ENCODE results near the gene PRPF4.
"Not testable (repeated sequence)": the region's sequence is repeated elsewhere in the genome, so short reads cannot be mapped to it uniquely, and the experiment has no call there.

The PRPF4 gene

DNA sequence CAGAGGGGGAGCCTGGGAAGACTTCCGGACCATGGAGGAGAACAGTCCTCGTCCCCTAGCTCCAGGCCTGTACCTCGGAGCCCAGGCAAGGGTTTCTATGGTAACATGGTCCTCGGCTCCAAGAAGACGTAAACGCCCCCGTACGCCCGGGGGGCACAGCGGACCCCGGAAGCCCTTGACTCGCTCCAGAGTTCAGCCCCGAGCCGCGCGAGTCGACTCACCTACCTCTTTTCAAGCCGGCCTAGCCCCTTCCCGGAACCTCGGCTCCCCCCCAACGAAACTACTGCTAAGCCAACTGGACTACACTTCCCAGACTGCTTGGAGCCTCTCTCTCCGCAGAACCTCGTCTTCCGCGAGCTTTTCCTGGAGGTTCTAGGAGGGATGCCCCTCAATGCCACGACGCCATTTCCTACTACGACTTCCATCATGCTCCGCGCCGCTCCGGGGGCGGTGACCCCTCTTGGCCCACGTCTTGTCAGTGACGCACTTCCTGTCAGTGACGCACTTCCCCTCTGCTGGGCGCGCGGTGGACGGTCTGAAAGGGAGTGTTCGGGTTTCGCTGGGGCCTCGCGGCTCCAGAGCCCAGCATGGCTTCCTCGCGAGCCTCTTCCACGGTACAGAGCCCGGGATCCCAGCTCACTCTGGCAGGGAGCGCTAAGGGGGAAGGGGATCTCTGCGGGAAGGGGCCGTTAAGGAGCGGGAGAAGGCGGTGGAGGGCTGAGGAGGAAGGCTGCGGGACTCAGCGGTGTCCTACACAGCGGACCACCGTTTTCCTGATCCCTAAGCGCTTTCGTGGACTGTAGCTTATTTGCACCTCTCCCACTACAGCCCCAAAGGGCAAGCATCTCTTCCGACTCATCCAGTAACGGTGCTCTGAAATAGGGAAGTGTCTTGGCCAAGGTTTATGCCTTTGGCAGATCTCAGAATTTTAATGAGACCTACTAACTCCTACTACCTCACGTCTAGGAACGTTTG, at the start of gene PRPF4, which contains the start of gene CDC26:
PRPF4 (plus strand) TSS at position 502 of the 975 bp plus-strand sequence; CDS start at position 588, 86 bp downstream.
CDC26 (minus strand) TSS at position 416 of the 975 bp plus-strand sequence. CDS start 3,065 bp downstream, outside the sequence.
- Mint-ChIP-seq H3K9me3 (no peaks in the 10 kb centered on the region), H3K4me1 (peaks cover 43% of the 10 kb centered on the region), H3K27ac (no peak within 1 kb of the TSS), H3K36me3 (peaks cover 20% of the 10 kb centered on the region), H3K27me3 (no peaks in the 10 kb centered on the region), H3K4me3 (no peak within 1 kb of the TSS)

DNA sequence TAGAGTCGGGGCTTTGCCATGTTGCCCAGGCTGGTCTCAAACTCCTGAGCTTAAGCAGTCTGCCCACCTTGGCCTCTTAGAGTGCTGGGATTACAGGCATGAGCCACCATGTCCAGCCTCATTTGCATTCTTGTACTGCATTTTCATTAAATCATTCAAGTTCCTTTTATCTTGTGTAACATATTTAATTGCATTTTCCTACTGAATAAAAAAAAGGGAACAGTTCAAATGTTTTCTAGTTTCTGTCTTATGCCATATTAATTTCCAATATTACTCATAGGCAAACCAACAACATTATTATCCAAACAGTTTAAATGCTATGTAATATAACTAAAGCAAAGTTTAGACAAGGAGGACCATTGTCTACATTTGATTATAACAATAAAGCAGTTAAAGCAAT, 48.0 kb upstream of the PRPF4 start:
- Mint-ChIP-seq H3K4me3 (no peak overlapping the region), H3K36me3 (no peaks in the 10 kb centered on the region), H3K27me3 (no peaks in the 10 kb centered on the region), H3K4me1 (peaks cover 13% of the 10 kb centered on the region), H3K27ac (no peak overlapping the region), H3K9me3 (no peaks in the 10 kb centered on the region)

DNA sequence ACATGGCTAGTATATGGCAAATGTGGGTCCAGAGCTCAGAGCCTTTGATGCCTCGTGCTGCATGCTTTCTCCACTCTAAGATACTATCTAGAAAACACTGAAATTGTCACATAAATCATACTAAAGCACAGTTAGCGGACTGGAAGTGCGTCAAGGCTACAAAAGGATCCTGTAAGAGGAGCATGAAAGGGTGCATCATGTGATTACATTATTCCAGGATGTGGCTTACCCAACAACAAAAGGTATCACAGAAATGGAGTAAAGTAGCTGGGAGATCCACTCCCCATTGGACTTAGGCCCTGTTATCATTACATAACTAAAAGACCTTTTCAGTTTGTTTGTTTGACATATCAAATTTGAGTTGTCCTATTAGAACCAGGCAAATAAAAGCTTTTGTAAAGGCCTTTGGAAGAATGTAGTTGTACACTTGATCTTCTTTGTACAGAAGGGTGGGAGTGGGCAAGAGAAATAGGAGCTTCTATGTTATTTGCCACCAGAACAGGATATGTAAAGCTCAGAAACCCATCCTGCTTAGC, 47.3 kb upstream of the PRPF4 start:
- Mint-ChIP-seq H3K27me3 (no peaks in the 10 kb centered on the region), H3K4me1 (peaks cover 16% of the 10 kb centered on the region), H3K27ac (peak overlapping the region; percentile 42), H3K9me3 (no peaks in the 10 kb centered on the region), H3K36me3 (no peaks in the 10 kb centered on the region), H3K4me3 (no peak overlapping the region)

DNA sequence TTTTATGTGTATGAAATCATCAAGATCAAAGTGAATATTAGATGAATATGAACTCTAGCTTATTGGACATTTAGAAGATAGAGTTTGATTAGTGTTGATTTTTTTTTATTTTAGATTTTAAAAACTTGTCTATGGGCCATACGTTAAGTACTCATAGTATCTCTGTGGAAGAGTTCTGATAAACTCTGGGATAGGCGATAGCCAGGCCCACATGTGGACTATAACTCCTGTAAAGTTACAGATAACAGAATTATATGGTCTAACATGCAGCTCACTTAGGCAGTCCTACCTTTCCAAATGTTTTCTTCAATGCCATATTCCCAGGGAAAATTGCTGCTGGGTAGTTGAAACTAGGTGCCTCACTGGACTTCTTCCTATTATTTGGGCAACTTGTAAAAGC, 43.8 kb upstream of the PRPF4 start:
- H3K27ac Mint-ChIP-seq, result no peak overlapping the region
- no peaks in the 10 kb centered on the region for H3K27me3 Mint-ChIP-seq
- H3K36me3 Mint-ChIP-seq, result peaks cover 2% of the 10 kb centered on the region
- peaks cover 23% of the 10 kb centered on the region for H3K4me1 Mint-ChIP-seq
- H3K4me3 Mint-ChIP-seq, result no peak overlapping the region
- no peaks in the 10 kb centered on the region for H3K9me3 Mint-ChIP-seq

DNA sequence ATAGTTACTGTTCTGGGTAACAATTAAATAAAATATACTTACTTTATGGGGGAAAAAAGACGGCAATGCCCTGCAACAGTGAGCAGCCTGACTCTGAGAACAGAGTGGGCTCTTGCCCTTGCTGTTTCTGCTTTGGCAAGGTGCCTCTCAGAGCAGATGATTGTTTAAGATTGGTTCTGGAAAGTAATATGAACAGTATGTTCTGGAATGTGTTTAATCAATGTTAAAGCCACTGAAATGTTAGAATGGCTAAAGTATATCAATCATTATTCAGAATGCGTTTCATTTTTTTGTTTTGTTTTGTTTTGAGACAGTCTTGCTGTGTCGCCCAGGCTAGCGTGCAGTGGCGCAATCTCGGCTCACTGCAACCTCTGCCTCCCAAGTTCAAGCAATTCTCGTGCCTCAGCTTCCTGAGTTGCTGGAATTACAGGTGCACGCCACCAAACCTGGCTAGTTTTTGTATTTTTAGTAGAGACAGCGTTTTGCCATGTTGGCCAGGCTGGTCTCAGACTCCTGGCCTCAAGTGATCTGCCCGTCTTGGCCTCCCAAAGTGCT, 39.7 kb upstream of the PRPF4 start:
- H3K36me3 Mint-ChIP-seq, result not testable (repeated sequence)

DNA sequence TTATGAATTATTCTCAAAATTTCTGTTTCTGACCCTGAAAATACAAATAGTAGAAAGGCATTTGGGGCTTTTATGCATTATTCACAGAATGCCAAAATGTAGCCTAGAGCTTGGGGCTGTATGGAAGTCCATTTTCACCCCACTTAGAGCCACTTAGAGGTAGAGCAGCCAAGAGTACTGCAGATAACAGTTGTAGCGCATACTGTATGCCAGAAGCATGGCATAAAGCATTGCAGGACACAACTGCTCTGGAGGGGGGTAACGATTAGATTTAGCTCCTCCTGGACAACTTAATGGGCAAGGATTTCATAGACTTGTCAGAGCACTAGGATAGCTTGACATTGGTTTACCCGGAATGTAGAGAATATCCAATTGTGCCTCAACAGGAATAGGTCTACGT, 38.4 kb upstream of the PRPF4 start:
- Mint-ChIP-seq H3K4me3 (no peak overlapping the region), H3K27me3 (no peaks in the 10 kb centered on the region), H3K4me1 (peaks cover 16% of the 10 kb centered on the region), H3K36me3 (peaks cover 6% of the 10 kb centered on the region), H3K27ac (no peak overlapping the region), H3K9me3 (no peaks in the 10 kb centered on the region)

More for the DNA sequence above, 39.7 kb upstream of the PRPF4 start:
- H3K9me3 Mint-ChIP-seq, H3K27ac Mint-ChIP-seq, H3K4me3 Mint-ChIP-seq, H3K27me3 Mint-ChIP-seq: not testable (repeated sequence)
- peaks cover 17% of the 10 kb centered on the region for H3K4me1 Mint-ChIP-seq

DNA sequence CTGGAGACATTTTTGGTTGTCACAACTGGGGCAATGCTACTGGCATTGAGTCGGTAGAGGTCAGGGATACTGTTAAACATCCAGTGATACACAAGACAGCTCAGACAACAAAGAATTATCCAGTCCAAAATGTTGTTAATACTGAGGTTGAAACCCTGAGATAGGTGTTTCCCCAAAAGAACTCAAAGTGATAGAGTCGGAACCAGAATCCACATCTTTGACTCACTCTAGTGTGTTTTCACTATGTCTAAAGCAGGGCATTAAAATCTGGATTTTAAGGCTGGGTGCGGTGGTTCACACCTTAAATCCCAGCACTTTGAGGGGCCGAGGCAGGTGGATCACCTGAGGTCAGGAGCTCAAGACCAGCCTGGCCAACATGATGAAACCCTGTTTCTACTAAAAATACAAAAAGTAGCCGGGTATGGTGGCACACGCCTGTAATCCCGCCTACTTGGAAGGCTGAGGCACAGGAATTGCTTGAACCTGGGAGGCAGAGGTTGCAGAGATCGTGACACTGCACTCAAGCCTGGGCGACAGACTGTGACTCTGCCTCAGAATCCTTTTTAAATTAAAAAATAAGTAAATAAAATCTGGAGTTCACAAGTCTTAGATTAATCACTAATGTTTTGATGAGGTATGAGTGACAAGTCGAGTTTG, 37.1 kb upstream of the PRPF4 start:
- Mint-ChIP-seq H3K36me3 (peaks cover 10% of the 10 kb centered on the region), H3K4me3 (no peak overlapping the region), H3K27me3 (no peaks in the 10 kb centered on the region), H3K9me3 (no peaks in the 10 kb centered on the region), H3K4me1 (peaks cover 6% of the 10 kb centered on the region), H3K27ac (no peak overlapping the region)

DNA sequence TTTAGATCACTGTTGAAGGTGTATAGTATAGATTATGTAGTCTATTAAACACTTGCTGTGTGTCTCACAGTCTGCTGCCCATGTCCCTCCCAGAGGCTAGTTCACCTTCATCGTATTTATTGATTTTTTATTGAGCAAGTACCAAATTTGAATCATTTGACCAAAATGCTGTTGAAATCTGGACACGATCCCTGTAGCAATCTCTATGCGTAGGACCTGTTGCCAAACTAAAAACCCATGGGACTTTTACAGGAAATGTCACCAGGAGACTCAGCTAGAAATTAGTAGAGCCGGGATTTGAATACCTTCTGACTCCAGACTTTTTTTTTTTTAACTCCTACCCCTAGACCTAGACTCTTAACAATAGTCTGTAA, 36.6 kb upstream of the PRPF4 start:
- Mint-ChIP-seq H3K27me3 (no peaks in the 10 kb centered on the region), H3K36me3 (peaks cover 10% of the 10 kb centered on the region), H3K4me1 (peaks cover 2% of the 10 kb centered on the region), H3K4me3 (no peak overlapping the region), H3K9me3 (no peaks in the 10 kb centered on the region), H3K27ac (no peak overlapping the region)

DNA sequence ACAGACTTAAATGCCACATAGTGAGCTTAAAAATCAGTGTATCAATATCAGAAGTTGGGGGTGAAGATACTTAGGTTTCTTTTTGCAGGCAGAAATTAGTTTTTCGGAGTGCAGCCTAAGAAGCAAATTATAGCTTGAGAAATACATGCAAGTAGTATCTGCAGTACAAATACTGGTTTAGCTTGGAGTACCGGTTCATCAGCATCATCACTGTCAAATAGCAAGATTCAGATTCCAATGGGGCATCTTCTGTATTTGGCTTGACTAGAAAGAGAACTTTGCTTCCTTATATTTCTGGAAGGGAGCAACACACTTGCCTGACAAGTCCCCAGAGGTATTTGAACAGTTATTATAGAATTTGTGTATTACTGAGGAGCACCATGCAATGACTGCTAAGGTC, 34.3 kb upstream of the PRPF4 start:
- no peaks in the 10 kb centered on the region for H3K27me3 Mint-ChIP-seq
- no peaks in the 10 kb centered on the region for H3K9me3 Mint-ChIP-seq
- peaks cover 7% of the 10 kb centered on the region for H3K36me3 Mint-ChIP-seq
- no peaks in the 10 kb centered on the region for H3K4me1 Mint-ChIP-seq
- H3K27ac Mint-ChIP-seq, result no peak overlapping the region
- no peak overlapping the region for H3K4me3 Mint-ChIP-seq

DNA sequence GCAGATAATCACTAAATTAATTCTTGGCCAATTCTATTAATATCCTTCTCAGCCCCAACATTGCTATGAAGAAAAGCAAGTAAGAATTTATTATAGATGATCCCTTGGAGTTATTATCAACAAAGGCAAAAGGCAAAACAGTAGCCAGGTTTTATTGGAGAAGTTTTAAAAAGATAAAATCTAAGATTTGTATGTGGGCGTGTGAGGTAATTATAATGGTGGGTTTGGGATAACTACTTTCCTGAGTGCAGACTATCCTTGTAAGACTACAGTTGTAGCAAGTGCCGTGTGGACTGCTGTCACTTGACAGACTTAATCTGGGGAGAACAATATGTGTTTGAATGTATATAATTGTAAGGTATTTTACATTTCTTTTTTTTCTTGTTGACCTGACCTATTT, 30.9 kb upstream of the PRPF4 start:
- Mint-ChIP-seq H3K27ac (no peak overlapping the region), H3K27me3 (no peaks in the 10 kb centered on the region), H3K9me3 (no peaks in the 10 kb centered on the region), H3K36me3 (peaks cover 10% of the 10 kb centered on the region), H3K4me3 (no peak overlapping the region), H3K4me1 (no peaks in the 10 kb centered on the region)

DNA sequence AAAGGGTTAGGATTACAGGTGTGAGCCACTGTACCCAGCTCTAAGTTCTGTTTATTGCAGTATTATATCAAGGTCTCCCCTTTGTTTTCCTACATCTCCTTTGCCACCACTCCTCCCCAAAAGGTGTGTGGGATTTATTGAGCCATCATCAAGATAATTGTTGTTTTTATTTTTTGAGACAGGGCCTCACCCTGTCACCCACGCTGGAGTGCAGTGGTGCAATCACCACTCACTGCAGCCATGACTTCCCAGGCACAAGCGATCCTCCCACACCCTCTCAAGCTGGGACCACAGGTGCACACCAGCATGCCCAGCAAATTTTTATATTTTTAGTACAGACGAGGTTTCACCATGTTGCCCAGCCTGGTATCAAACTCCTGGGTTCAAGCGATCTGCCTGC, 29.6 kb upstream of the PRPF4 start:
- Mint-ChIP-seq H3K4me1 (no peaks in the 10 kb centered on the region), H3K27ac (no peak overlapping the region), H3K4me3 (no peak overlapping the region), H3K36me3 (peaks cover 8% of the 10 kb centered on the region), H3K27me3 (no peaks in the 10 kb centered on the region), H3K9me3 (no peaks in the 10 kb centered on the region)

DNA sequence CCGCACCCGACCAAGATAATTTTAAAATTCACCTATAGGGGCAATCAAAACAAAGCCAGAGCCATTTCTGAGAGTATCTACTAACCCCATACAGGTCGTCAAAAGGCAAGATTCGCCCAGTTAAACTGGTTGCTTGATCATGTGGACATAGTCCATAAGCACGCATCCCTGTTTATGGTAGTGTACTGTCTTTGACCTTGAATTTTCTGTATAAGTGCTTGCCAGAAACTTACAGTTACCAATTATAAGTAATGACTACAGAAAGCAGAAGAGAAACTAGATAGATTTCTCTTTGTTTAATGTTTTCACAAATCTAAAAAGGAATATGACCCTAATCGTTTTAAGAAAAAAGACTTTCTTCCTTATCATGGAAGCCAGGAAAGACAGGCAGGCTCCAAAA, 28.5 kb upstream of the PRPF4 start:
- Mint-ChIP-seq H3K4me1 (no peaks in the 10 kb centered on the region), H3K4me3 (no peak overlapping the region), H3K27ac (no peak overlapping the region), H3K9me3 (no peaks in the 10 kb centered on the region), H3K27me3 (no peaks in the 10 kb centered on the region), H3K36me3 (peaks cover 7% of the 10 kb centered on the region)

DNA sequence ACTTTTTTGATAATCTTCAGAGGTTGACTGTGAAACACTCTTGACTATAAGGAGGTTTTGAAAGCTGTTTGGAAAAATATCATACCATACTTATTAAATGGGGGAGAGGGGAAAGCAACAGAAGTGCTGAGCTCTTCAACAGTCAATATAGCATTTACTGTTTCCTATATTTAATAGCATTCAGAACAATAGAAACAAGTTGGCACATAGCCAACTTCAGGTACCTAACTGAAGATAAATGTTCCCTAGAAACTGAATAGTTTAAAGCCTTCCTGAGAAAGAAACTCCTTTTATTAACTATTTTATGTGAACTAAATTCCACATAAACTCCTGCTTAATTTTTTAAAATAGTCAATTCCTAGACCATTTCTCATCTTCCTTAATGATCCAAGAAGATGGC, 27.8 kb upstream of the PRPF4 start:
- Mint-ChIP-seq H3K27ac (no peak overlapping the region), H3K4me1 (no peaks in the 10 kb centered on the region), H3K36me3 (peaks cover 6% of the 10 kb centered on the region), H3K4me3 (no peak overlapping the region), H3K27me3 (no peaks in the 10 kb centered on the region), H3K9me3 (no peaks in the 10 kb centered on the region)

DNA sequence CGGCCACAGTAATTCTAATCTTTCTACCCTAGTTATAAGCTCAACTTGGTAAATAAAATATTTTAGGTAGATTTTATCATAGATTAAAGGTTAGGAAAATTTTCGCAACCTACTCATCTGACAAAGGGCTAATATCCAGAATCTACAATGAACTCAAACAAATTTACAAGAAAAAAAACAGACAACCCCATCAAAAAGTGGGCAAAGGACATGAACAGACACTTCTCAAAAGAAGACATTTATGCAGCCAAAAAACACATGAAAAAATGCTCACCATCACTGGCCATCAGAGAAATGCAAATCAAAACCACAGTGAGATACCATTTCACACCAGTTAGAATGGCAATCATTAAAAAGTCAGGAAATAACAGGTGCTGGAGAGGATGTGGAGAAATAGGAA, 25.8 kb upstream of the PRPF4 start:
- not testable (repeated sequence) for H3K27me3 Mint-ChIP-seq, H3K4me3 Mint-ChIP-seq, H3K9me3 Mint-ChIP-seq, H3K4me1 Mint-ChIP-seq, H3K27ac Mint-ChIP-seq, H3K36me3 Mint-ChIP-seq

DNA sequence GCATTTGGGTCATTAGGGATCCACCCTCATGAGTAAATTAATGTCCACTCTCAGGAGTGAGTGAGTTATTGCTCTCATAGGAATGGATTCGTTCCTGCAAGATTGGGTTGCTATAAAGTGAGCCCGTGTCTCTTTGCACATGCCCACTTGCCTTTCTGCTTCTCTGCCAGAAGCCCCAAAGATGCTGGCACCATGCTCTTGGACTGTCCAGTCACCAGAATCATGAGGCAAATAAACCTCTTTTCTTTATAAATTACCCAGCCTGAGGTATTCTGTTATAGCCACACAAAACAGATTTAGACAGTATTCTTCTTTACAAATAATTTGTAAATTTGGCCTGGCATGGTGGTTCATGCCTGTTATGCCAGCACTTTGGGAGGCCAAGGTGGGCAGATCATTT, 24.7 kb upstream of the PRPF4 start:
- peaks cover 5% of the 10 kb centered on the region for H3K36me3 Mint-ChIP-seq
- H3K4me3 Mint-ChIP-seq, result no peak overlapping the region
- H3K9me3 Mint-ChIP-seq, result no peaks in the 10 kb centered on the region
- H3K27ac Mint-ChIP-seq, result no peak overlapping the region
- no peaks in the 10 kb centered on the region for H3K4me1 Mint-ChIP-seq
- no peaks in the 10 kb centered on the region for H3K27me3 Mint-ChIP-seq

DNA sequence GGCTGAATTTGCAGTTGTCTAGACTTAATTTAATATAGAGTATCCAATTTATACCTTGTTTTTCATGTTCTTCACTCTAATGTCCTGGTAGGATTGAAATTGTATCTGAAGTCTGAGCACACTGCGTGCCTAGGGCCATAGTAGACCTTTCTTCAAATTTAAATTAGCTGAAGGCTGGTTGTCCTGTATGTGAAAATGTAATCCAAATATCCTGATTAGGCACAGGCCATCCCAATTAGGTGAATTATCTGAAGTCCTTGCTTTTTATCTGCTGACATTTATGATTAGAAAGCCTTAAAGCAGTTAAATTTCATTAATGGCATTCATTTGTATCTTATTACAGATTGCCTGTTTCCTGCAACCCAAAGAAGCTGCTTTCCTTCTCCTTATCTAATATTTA, 20.5 kb upstream of the PRPF4 start:
- Mint-ChIP-seq H3K4me1 (no peaks in the 10 kb centered on the region), H3K36me3 (peaks cover 6% of the 10 kb centered on the region), H3K4me3 (no peak overlapping the region), H3K27me3 (no peaks in the 10 kb centered on the region), H3K27ac (no peak overlapping the region), H3K9me3 (no peaks in the 10 kb centered on the region)
